ENCODE results near the gene NUDT21.
"Not testable (repeated sequence)": the region's sequence is repeated elsewhere in the genome, so short reads cannot be mapped to it uniquely, and the experiment has no call there.

The NUDT21 gene

DNA sequence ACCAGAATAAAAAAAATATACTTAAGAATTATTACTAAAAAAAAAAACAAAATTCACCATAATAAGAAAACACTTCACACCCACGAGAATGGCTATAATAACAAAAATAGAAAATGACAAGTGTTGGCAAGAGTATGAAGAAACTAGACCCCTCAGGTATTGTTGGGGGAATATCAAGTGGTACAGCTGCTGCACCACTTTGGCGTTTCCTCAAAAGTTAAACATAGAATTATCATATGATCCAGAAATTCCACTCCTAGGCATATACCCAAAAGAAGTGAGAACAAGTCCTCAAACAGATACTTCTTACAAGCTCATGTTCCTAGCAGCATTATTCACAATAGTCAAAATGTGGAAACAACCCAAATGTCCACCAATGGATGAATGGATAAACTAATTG is 52.1 kb downstream of the NUDT21 start:
- CTCF ChIA-PET = interaction anchor here (0.7 to 2.0 kb wide), 2 partner anchors 9 to 10 kb away, joined by 3 to 5 read pairs; no protein-coding TSS in a partner anchor

DNA sequence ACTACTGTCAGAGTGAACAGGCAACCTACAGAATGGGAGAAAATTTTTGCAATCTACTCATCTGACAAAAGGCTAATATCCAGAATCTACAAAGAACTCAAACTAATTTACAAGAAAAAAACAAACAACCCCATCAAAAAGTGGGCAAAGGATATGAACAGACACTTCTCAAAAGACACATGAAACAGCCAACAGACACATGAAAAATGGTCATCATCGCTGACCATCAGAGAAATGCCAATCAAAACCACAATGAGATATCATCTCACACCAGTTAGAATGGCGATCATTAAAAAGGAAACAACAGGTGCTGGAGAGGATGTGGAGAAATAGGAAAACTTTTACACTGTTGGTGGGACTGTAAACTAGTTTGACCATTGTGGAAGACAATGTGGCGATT is 54.4 kb downstream of the NUDT21 start:
- DNase-seq; POLR2A ChIA-PET; CTCF ChIA-PET; H3K27me3 ChIP-seq (replicated peaks in 2 of 5; ENCODE audit: control insufficient read depth in 4 of 5, insufficient read depth in 5 of 5, low read length in 4 of 5); H3K9me3 ChIP-seq (ENCODE audit: control extremely low read depth in 1 of 5, control insufficient read depth in 4 of 5, insufficient read depth in 2 of 5, low read depth in 1 of 5, low read length in 4 of 5); H3K27ac ChIP-seq (ENCODE audit: insufficient read depth in 1 of 2, low read depth in 1 of 2, low read length in 2 of 2, poor library complexity in 1 of 2, severe bottlenecking in 2 of 2); H3K4me3 ChIP-seq (ENCODE audit: control insufficient read depth in 1 of 7, extremely low read depth in 1 of 7, insufficient read depth in 4 of 7, low read depth in 2 of 7, low read length in 6 of 7); H3K4me1 ChIP-seq (ENCODE audit: control extremely low read depth in 1 of 4, control insufficient read depth in 4 of 4, insufficient read depth in 4 of 4, low read length in 3 of 4): not testable (repeated sequence)
- peaks cover 4 to 26% (median 14%) of the 10 kb centered on the region in 4 experiments for H3K36me3 ChIP-seq (ENCODE audit: control insufficient read depth in 4 of 4, insufficient read depth in 4 of 4, low read length in 3 of 4)
- WGBS (ENCODE audit: insufficient coverage) = no CpG with 5 or more reads among the region's 3 CpGs

More for the DNA sequence above, 52.1 kb downstream of the NUDT21 start:
- H3K9me3 ChIP-seq (ENCODE audit: control extremely low read depth in 1 of 5, control insufficient read depth in 4 of 5, insufficient read depth in 2 of 5, low read depth in 1 of 5, low read length in 4 of 5) = no peaks in the 10 kb centered on the region
- no peak overlapping the region for H3K4me3 ChIP-seq (ENCODE audit: control insufficient read depth in 1 of 7, extremely low read depth in 1 of 7, insufficient read depth in 4 of 7, low read depth in 2 of 7, low read length in 6 of 7)
- peaks cover 7 to 37% (median 28%) of the 10 kb centered on the region in 4 experiments for H3K36me3 ChIP-seq (ENCODE audit: control insufficient read depth in 4 of 4, insufficient read depth in 4 of 4, low read length in 3 of 4)
- no peak for DNase-seq
- H3K27me3 ChIP-seq (replicated peaks in 2 of 5; ENCODE audit: control insufficient read depth in 4 of 5, insufficient read depth in 5 of 5, low read length in 4 of 5) = no peaks in the 10 kb centered on the region
- no CpG with 5 or more reads among the region's 2 CpGs for WGBS (ENCODE audit: insufficient coverage)
- POLR2A ChIA-PET = no interaction called here
- H3K27ac ChIP-seq (ENCODE audit: insufficient read depth in 1 of 2, low read depth in 1 of 2, low read length in 2 of 2, poor library complexity in 1 of 2, severe bottlenecking in 2 of 2) = no peak overlapping the region
- no peaks in the 10 kb centered on the region for H3K4me1 ChIP-seq (ENCODE audit: control extremely low read depth in 1 of 4, control insufficient read depth in 4 of 4, insufficient read depth in 4 of 4, low read length in 3 of 4)

- Histone ChIP-seq H3K27ac (ENCODE audit: insufficient read depth in 1 of 2, low read depth in 1 of 2, low read length in 2 of 2, poor library complexity in 1 of 2, severe bottlenecking in 2 of 2) (no peak overlapping the region), H3K4me3 (ENCODE audit: control insufficient read depth in 1 of 7, extremely low read depth in 1 of 7, insufficient read depth in 4 of 7, low read depth in 2 of 7, low read length in 6 of 7) (no peak overlapping the region), H3K27me3 (replicated peaks in 2 of 5; ENCODE audit: control insufficient read depth in 4 of 5, insufficient read depth in 5 of 5, low read length in 4 of 5) (no peaks in the 10 kb centered on the region), H3K36me3 (ENCODE audit: control insufficient read depth in 4 of 4, insufficient read depth in 4 of 4, low read length in 3 of 4) (peaks cover 16 to 66% (median 36%) of the 10 kb centered on the region in 4 experiments), H3K9me3 (ENCODE audit: control extremely low read depth in 1 of 5, control insufficient read depth in 4 of 5, insufficient read depth in 2 of 5, low read depth in 1 of 5, low read length in 4 of 5) (peaks cover 0 to 3% (median 0%) of the 10 kb centered on the region in 5 experiments), H3K4me1 (ENCODE audit: control extremely low read depth in 1 of 4, control insufficient read depth in 4 of 4, insufficient read depth in 4 of 4, low read length in 3 of 4) (no peaks in the 10 kb centered on the region)
- no peak for DNase-seq
- WGBS (ENCODE audit: insufficient coverage) = 100% methylated on average over 3 of the region's 3 CpGs
- CTCF ChIA-PET = interaction anchor here (0.5 to 1.9 kb wide), 3 partner anchors 9 to 15 kb away, joined by 3 to 4 read pairs (median 4); no protein-coding TSS in a partner anchor
- POLR2A ChIA-PET = no interaction called here
Measured at GRCh38 chr16:56389554-56389953, 61.6 kb downstream of the NUDT21 start.

DNA sequence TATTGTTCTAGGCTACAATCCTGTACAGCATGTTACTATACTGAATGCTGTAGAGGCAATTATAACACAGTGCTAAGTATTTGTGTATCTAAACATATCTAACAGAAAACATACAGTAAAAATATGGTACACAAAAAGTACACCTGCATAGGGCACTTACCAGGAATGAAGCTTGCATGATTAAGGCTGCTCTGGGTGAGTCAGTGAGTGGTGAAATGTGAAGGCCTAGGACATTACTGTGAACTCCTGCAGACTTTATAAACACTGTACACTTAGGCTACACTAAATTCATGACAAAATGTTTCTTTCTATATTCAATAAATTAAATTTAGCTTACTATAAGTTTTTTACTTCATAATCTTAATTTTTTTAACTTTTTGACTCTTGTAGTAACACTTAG is 62.9 kb downstream of the NUDT21 start:
- Histone ChIP-seq H3K4me1 (ENCODE audit: control extremely low read depth in 1 of 4, control insufficient read depth in 4 of 4, insufficient read depth in 4 of 4, low read length in 3 of 4) (no peaks in the 10 kb centered on the region), H3K27ac (ENCODE audit: insufficient read depth in 1 of 2, low read depth in 1 of 2, low read length in 2 of 2, poor library complexity in 1 of 2, severe bottlenecking in 2 of 2) (no peak overlapping the region), H3K27me3 (replicated peaks in 2 of 5; ENCODE audit: control insufficient read depth in 4 of 5, insufficient read depth in 5 of 5, low read length in 4 of 5) (no peaks in the 10 kb centered on the region), H3K4me3 (ENCODE audit: control insufficient read depth in 1 of 7, extremely low read depth in 1 of 7, insufficient read depth in 4 of 7, low read depth in 2 of 7, low read length in 6 of 7) (no peak overlapping the region), H3K9me3 (ENCODE audit: control extremely low read depth in 1 of 5, control insufficient read depth in 4 of 5, insufficient read depth in 2 of 5, low read depth in 1 of 5, low read length in 4 of 5) (peaks cover 0 to 3% (median under 1%) of the 10 kb centered on the region in 5 experiments), H3K36me3 (ENCODE audit: control insufficient read depth in 4 of 4, insufficient read depth in 4 of 4, low read length in 3 of 4) (peaks cover 18 to 78% (median 46%) of the 10 kb centered on the region in 4 experiments)
- ChIA-PET POLR2A (no interaction called here), CTCF (interaction anchor here (1.1 to 1.9 kb wide), 4 partner anchors 13 to 21 kb away, joined by 3 to 4 read pairs (median 4); no protein-coding TSS in a partner anchor)
- no peak for DNase-seq

GRCh38 chr16:56387396-56387795 is 63.7 kb downstream of the NUDT21 start:
- Histone ChIP-seq H3K9me3 (ENCODE audit: control extremely low read depth in 1 of 5, control insufficient read depth in 4 of 5, insufficient read depth in 2 of 5, low read depth in 1 of 5, low read length in 4 of 5) (peaks cover 0 to 8% (median 2%) of the 10 kb centered on the region in 5 experiments), H3K27ac (ENCODE audit: insufficient read depth in 1 of 2, low read depth in 1 of 2, low read length in 2 of 2, poor library complexity in 1 of 2, severe bottlenecking in 2 of 2) (no peak overlapping the region), H3K4me3 (ENCODE audit: control insufficient read depth in 1 of 7, extremely low read depth in 1 of 7, insufficient read depth in 4 of 7, low read depth in 2 of 7, low read length in 6 of 7) (no peak overlapping the region), H3K36me3 (ENCODE audit: control insufficient read depth in 4 of 4, insufficient read depth in 4 of 4, low read length in 3 of 4) (peaks cover 18 to 82% (median 50%) of the 10 kb centered on the region in 4 experiments), H3K27me3 (replicated peaks in 2 of 5; ENCODE audit: control insufficient read depth in 4 of 5, insufficient read depth in 5 of 5, low read length in 4 of 5) (no peaks in the 10 kb centered on the region), H3K4me1 (ENCODE audit: control extremely low read depth in 1 of 4, control insufficient read depth in 4 of 4, insufficient read depth in 4 of 4, low read length in 3 of 4) (no peaks in the 10 kb centered on the region)
- no peak for DNase-seq
- CTCF ChIA-PET = interaction anchor here (1.1 to 1.6 kb wide), 3 partner anchors 13 to 22 kb away, joined by 3 to 4 read pairs (median 3); no protein-coding TSS in a partner anchor
- POLR2A ChIA-PET = no interaction called here
- no CpG with 5 or more reads among the region's 3 CpGs for WGBS (ENCODE audit: insufficient coverage)

DNA sequence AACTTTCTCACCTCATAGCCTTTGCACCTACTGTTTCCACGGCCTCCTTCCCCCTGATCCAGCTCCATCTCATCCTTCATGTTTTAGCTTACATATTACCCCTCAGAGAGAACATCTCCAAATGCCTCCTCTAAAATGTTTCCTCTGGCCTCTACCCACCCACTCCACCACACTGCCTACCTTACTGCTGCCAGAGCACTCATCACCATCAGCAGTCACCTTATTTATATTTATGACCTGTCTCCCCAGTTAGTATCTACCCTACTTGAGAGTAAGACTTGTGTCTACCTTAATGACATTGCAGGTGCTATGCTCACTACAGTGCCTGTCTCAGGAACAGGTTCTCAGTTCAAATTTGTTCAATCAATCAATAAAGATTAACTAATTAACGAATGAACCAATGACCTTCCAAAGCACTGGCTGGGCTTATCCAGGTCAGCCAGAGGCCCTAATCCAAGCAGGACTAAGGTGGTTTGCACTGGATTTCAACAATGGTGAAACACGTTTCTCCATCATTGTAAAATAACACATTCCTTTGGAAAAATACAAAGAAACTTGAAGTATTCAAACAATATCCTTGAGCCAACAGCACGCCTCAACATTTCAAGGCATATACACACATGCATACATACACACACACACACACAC is 66.9 kb downstream of the NUDT21 start:
- H3K27me3 ChIP-seq (replicated peaks in 2 of 5; ENCODE audit: control insufficient read depth in 4 of 5, insufficient read depth in 5 of 5, low read length in 4 of 5) = no peaks in the 10 kb centered on the region
- 100% methylated on average over 2 of the region's 4 CpGs for WGBS (ENCODE audit: insufficient coverage)
- H3K4me1 ChIP-seq (ENCODE audit: control extremely low read depth in 1 of 4, control insufficient read depth in 4 of 4, insufficient read depth in 4 of 4, low read length in 3 of 4) = no peaks in the 10 kb centered on the region
- DNase-seq = no peak
- ChIA-PET CTCF (no interaction called here), POLR2A (no interaction called here)
- H3K4me3 ChIP-seq (ENCODE audit: control insufficient read depth in 1 of 7, extremely low read depth in 1 of 7, insufficient read depth in 4 of 7, low read depth in 2 of 7, low read length in 6 of 7) = no peak overlapping the region
- H3K9me3 ChIP-seq (ENCODE audit: control extremely low read depth in 1 of 5, control insufficient read depth in 4 of 5, insufficient read depth in 2 of 5, low read depth in 1 of 5, low read length in 4 of 5) = peaks cover 6 to 34% (median 21%) of the 10 kb centered on the region in 5 experiments
- peaks cover 22 to 88% (median 58%) of the 10 kb centered on the region in 4 experiments for H3K36me3 ChIP-seq (ENCODE audit: control insufficient read depth in 4 of 4, insufficient read depth in 4 of 4, low read length in 3 of 4)
- no peak overlapping the region for H3K27ac ChIP-seq (ENCODE audit: insufficient read depth in 1 of 2, low read depth in 1 of 2, low read length in 2 of 2, poor library complexity in 1 of 2, severe bottlenecking in 2 of 2)

- no peak overlapping the region for H3K4me3 ChIP-seq (ENCODE audit: control insufficient read depth in 1 of 7, extremely low read depth in 1 of 7, insufficient read depth in 4 of 7, low read depth in 2 of 7, low read length in 6 of 7)
- ChIA-PET CTCF (interaction anchor here (0.8 kb wide), 1 partner anchor 26 kb away, joined by 3 read pairs; no protein-coding TSS in a partner anchor), POLR2A (interaction anchor here (0.6 kb wide), 1 partner anchor 58 kb away, joined by 3 read pairs; no protein-coding TSS in a partner anchor)
- no peaks in the 10 kb centered on the region for H3K4me1 ChIP-seq (ENCODE audit: control extremely low read depth in 1 of 4, control insufficient read depth in 4 of 4, insufficient read depth in 4 of 4, low read length in 3 of 4)
- no peaks in the 10 kb centered on the region for H3K27me3 ChIP-seq (replicated peaks in 2 of 5; ENCODE audit: control insufficient read depth in 4 of 5, insufficient read depth in 5 of 5, low read length in 4 of 5)
- no peak for DNase-seq
- H3K36me3 ChIP-seq (ENCODE audit: control insufficient read depth in 4 of 4, insufficient read depth in 4 of 4, low read length in 3 of 4) = peaks cover 22 to 89% (median 56%) of the 10 kb centered on the region in 4 experiments
- WGBS (ENCODE audit: insufficient coverage) = 92% methylated on average over 4 of the region's 5 CpGs
- H3K9me3 ChIP-seq (ENCODE audit: control extremely low read depth in 1 of 5, control insufficient read depth in 4 of 5, insufficient read depth in 2 of 5, low read depth in 1 of 5, low read length in 4 of 5) = peaks cover 6 to 45% (median 23%) of the 10 kb centered on the region in 5 experiments
- no peak overlapping the region for H3K27ac ChIP-seq (ENCODE audit: insufficient read depth in 1 of 2, low read depth in 1 of 2, low read length in 2 of 2, poor library complexity in 1 of 2, severe bottlenecking in 2 of 2)
Measured at GRCh38 chr16:56382901-56383355, 68.2 kb downstream of the NUDT21 start.
